NCI-H1105 (cell line): Measurements from ENCODE around the gene FAM177A1.
"Not testable (repeated sequence)": the region's sequence is repeated elsewhere in the genome, so short reads cannot be mapped to it uniquely, and the experiment has no call there.

Experiments
- DNase-seq: peaks from one replicate; lab custom pipeline; 2025; lab: John Stamatoyannopoulos, UW

FAM177A1 gene

DNA sequence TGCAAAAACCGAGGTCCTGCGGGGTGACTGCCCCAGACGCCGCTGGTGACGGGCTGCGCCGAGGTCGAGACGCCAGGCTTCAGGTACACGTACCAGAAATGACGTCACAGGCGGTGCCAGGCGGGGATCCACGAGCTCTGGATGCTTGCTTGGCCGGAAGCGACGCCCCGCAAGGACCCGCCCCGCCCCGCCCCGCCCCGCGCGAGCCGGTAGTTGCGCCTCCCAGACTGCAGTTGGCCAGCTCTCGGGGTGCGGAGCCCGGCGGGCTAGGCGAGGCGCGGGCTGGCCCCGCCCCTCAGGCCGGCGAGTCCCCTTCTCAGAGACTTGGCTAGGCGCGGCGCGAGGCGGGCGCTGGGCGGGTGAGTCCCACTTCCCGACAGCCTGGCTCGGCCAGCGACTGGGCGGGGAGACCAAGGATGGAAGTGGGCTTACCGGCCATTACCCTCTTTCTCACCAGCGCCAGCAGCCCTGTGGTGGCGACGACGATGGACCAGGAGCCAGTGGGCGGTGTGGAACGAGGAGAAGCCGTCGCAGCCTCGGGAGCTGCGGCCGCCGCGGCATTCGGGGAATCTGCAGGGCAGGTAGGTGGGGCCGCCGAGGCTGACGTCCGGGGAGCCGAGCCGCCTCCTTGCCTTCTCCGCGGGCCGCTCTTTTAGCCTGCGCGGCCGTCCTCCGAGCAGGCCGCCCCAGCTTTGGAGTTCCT is at the start of gene FAM177A1:
Gene FAM177A1, plus strand, starts transcription at position 225 of the 703 bp plus-strand sequence. Its CDS starts 192 bp downstream, at position 417.
- DNase-seq = peak; percentile 97

GRCh38 chr14:34997762-34998161 is 48.3 kb upstream of the FAM177A1 start:
- no peak for DNase-seq

GRCh38 chr14:34999500-34999899 is 46.6 kb upstream of the FAM177A1 start:
- no peak for DNase-seq

DNA sequence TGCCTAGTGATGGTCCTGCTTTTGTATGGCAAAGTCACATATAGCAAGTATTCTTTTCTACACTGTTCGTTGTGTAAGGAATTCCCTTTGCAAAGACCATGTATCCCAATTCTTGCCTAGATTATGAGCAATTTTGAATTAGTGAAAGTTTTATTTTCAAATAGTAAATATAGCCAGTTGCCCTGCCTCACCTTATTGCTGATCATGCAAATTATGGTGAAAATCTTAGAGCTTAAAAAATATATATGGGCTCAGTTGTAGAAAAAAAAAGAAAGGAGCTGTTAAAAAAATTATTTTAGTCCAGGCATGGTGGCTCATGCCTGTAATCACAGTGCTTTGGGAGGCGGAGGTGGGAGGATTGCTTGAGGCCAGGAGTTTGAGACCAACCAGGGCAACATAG is 44.5 kb upstream of the FAM177A1 start:
- DNase-seq = no peak

- DNase-seq = no peak
Observed at GRCh38 chr14:35004839-35005238, 41.2 kb upstream of the FAM177A1 start.

DNA sequence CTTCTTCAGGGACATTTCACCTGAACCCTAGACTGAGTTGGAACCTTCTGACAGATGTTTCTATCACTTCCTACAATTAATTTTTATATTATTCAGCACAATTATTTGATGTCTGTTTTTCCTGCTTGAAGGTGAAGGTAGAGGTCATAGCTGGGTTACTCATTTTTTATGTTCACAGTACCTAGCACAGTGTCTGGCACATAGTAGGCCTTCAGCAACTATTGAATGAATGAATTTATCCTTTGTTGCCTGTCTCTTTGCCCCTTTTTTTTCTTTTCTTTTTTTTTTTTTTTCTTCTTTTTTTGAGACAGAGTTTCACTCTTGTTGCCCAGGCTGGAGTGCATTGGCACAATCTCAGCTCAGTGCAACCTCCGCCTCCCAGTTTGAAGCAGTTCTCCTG is 29.5 kb upstream of the FAM177A1 start:
- no peak for DNase-seq

DNA sequence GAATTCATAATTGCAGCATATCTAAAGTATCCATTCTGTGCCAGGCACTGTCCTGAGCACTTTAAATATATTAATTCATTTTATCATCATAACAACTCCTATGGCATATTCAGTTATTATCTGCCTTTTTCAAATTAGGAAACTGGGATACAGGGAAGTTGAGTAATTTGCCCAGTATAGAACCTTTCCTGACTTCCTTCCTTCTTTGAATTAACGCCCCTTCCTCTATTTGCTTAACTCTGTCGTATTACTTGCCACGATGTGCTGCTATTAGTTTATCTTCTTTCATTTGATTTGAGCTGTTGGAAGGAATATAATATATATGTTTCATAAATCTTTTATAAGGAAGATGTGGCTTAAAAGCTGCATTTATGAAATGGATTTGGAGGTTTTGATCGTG is 25.4 kb upstream of the FAM177A1 start:
- DNase-seq = no peak

DNA sequence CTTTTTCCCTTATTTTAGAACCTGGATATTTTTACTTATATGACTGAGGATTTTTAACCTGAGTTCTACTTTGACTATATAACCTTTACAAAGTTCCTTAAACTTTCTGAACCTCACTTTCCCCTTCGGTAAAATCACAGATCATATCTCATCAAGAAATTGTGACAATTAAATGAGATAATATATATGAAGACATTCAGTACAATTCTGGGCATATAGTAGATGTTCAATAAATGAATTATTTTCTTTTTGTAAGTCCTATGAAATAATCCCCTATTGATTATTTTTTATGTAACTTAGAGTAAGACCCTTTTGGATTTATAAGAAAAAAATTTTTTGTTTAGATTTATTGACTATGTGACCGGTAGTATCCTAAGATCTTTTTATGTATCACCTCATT is 17.6 kb upstream of the FAM177A1 start:
- DNase-seq = no peak

DNA sequence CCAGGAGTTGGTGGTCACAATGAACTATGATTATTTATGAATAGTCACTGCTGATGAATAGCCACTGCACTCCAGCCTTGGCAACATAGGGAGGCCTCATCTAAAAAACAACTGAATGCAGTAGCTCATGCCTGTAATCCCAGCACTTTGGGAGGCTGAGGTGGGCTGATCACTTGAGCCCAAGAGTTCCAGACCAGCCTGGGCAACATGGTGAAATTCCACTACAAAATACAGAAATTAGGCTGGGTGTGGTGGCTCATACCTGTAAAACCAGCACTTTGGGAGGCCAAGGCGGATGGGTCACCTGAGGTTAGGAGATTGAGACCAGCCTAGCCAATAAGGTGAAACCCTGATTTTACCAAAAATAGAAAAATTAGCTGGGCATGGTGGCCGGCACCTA is 13.5 kb upstream of the FAM177A1 start:
- no peak for DNase-seq

GRCh38 chr14:35034440-35034833 is 11.6 kb upstream of the FAM177A1 start:
- no peak for DNase-seq

DNA sequence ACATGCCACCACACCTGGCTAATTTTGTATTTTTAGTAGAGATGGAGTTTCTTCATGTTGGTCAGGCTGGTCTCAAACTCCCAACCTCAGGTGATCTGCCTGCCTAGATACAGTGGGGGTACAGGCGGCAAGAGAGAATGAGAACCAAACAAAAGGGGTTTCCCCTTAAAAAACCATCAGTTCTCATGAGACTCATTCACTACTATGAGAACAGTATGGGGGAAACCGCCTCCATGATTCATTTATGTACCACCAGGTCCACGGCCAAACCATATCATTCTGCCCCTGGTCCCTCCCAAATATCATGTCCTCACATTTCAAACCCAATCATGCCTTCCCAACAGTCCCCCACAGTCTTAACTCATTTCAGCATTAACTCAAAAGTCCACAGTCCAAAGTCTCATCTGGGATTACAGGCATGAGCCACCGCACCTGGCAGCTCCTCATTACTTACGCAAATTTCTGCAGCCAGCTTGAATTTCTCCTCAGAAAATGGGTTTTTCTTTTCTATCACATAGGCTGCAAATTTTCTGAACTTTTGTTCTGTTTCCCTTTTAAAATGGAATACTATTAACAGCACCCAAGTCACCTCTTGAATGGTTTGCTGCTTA is 11.0 kb upstream of the FAM177A1 start:
- not testable (repeated sequence) for DNase-seq

GRCh38 chr14:35038312-35038711 is 7.8 kb upstream of the FAM177A1 start:
- not testable (repeated sequence) for DNase-seq

GRCh38 chr14:35042632-35043031 is 3.4 kb upstream of the FAM177A1 start:
- DNase-seq = no peak

DNA sequence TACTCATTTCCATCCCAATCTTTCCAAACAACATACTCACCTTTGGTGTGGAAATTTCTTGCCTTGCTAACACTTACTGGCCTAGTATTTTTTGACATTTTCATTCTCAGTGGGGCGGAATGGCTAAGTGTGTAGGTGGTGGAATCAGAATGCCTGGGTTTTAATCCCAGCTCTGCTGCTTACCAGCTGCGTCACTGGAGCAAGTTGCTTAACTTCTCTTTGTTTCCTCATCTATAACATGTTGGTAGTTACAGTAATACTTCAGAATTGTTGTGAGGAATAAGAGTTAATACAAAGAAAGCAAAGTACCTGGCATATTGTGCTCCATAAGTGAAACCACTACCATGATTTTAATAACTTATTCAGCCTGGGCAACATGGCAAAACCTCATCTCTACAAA is 3.0 kb upstream of the FAM177A1 start:
- no peak for DNase-seq

DNA sequence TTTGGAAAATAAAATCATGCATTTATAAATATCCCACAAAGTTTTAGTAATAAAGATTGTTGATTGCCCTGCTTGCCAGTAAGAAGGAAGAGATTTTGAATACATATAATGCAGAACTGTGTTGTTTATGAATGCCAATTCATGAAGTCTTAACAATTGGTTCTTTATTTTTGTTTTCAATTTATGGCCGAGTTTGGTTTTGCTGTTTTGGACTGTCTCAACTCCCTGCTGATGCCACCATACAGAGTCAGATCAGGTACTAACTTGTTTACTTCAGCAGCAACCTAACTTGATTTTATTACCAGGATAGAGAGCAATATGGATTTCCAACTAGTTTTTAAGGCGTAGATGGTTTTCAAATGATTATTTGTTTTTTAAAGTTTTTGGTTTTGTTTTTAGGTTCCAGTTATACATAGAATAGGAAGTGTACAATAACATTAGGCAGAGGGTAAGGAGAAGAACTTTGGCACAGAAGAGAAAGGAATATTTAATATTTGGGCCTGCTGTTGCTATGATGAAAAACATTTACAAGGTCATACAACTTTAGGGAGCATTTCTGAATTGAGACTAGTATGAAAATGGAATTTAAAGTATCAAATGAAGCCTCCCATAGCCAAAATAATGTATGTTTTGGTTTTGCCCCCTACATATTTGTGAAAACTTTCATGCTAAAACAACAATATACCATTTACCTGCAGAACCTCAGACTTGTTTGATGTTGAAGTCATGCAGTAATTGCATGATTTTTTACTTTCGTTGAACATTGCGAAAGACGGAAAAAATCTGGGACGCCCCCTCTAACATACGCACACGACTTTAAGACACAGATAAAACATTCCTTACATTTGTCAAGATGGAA is 904 bp upstream of the FAM177A1 start:
- DNase-seq = no peak

- DNase-seq = no peak
Observed at GRCh38 chr14:35045798-35046047, 349 bp upstream of the FAM177A1 start.

DNA sequence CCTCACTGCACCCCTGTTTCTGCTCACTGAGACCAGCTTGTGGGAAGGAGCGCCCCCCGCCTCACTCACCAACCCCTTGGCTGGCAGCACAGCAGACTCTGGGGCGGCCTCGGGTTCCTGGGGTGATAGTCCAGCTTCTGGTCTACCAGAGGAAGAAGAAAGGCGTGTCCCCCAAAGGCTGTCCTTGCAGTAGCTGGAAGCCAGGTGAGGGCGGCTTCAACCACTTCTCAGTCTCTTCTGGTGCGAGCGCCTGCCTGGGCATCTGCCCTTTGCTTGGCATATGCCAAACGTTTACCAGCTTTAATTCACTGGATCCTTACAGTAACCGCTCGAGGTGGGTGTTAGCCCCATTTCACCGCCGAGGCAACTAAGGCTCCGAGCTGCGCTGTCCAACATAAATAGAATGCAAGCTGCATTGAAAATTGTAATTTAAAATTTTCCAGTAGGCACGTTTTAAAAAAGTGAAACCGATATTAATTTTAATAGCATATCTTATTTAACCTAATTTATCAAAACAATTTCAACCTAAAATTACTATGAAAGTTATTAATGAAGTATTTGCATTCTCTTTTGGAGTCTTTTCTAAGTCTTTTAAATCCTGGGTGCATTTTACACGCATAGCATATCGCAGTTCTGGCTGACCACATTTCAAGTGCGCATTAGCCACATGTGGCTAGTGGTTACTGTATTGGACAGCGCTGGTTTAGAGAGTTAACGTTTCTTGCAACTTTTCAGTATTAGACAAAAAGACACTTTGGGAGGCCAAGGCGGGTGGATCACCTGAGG is 872 bp downstream of the FAM177A1 start:
- DNase-seq = peak; percentile 41

DNA sequence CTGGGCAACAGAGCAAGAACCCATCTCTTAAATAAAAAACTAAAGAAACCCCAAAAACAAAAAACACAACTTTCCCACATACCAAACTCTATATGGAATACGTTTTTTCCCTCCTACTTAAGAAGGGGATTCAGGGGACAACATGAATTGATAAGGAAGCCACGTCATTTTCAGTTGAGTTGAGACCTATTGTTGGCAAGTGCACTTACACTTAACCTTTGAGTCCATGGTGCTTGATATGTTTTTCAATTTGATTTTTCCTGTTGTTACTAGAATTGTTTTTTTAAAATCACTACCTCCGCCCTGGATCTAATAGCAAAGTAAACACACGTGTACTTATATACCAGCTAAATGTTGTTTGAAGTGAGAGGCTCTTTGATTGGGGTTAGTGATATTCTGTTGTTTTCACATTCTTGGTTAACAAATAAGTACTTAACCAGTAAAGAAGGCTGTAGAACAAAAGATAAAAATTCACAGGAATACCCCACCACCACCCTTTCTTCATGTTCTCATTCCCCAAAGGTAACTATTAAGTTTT is 2.0 kb downstream of the FAM177A1 start:
- DNase-seq = no peak

DNA sequence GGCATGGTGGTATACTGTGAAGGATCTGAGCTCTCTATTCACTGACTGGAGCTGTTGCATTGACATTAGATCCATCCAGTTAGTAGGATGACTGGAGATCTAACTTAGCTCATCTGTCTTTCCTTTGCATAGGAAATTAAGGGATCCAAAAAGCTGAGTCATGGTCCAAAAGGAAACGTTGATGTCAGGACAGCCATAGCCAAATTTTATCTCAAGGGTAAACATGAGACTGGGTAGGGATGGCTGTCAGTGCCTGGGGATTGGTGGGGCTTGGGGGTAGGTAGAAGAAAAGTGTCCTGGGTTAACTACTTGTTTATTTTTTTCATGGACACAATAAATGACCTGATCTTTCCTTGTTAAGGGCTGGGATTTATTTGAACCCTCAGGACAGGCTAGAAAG is 4.6 kb downstream of the FAM177A1 start:
- DNase-seq = no peak

DNA sequence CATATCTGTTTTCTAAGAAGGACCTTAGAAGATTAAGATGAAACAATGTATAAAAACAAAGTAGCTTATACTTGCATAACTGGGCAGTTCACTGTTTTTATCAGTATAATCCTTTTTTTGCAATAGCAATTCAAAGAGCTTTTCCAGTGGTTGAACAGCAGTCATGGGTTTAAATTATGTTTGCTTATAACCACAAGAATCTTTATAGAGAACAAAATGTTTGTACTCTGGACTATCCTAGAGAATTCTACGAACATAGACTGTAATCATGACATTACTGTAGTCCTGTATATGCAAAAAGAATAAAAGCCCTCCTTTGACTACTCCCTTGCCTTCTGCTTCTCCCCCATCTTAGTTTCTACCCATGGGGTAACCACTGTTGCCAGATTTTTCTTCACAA is 5.7 kb downstream of the FAM177A1 start:
- no peak for DNase-seq

DNA sequence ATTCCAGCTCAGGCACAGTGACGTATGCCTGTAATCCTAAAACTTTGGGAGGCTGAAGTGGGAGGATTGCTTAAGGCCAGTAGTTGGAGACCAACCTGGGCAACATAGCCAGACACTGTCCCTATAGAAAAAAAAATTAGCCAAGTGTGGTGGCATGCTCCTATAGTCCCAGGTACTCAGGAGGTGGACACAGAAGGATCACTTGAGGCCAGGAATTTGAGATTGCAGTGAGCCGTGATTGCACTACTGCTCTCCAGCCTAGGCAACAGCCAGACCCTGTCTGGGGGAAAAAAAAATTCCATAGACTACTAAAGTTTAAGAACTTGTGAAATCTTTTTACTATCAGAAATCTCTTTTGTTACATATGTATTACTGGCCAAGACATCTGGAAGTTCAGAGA is 6.6 kb downstream of the FAM177A1 start:
- DNase-seq = no peak

DNA sequence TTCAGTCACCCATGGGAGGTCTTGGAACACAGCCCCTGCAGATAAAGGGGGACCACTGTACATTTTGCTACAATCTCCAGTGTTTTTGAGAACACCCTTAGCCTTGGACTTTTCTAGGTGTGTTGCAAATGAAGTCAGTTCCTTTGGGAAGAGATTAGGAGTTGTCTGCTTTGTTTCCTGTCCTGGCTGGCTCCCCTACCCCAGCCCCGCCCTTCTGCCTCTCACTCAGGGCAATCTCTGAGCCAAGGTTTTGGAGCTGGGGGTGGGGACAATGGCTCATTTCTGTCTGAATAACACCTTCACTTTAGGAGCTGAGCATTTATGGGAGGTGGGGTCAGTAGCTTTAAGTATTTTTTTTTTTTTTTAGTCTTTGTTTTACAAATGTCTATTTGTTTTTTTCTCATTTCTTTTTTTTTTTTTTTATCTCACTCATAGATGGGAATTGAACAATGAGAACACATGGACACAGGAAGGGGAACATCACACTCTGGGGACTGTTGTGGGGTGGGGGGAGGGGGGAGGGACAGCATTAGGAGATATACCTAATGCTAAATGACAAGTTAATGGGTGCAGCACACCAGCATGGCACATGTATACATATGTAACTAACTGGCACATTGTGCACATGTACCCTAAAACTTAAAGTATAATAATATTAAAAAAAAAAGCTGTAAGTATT is 15.2 kb downstream of the FAM177A1 start:
- not testable (repeated sequence) for DNase-seq
